A673 (cell line): ENCODE measurements around the gene ADNP2. TPM values are rescaled to one million over a fixed set of nuclear protein-coding genes. Genes with fewer than 3 reads are reported as not detected.

Experiments
- BruUV-seq: library from RNA; stranded (reverse); fragments of 400-500 nt; replicated peaks from 2 replicates; lab custom pipeline; 2021; lab: Mats Ljungman, UMichigan
- CTCF ChIA-PET: fragments of 300-600 bp; sonication (Branson Sonifier 250); formaldehyde crosslinking; loops from one replicate; lab custom pipeline; 2022; ENCODE audit warnings: antibody characterized with exemption; lab: Charles Lee
- POLR2A ChIA-PET: fragments of 300-600 bp; sonication (Branson Sonifier 250); formaldehyde crosslinking; loops from one replicate; lab custom pipeline; 2022; ENCODE audit warnings: antibody characterized with exemption; ENCODE audit not compliant: low non-redundant PET; lab: Charles Lee
- DNase-seq: peaks from one replicate; pipeline ENCODE4 v3.0.0-alpha.2; 2015; ENCODE audit warnings: low spot score
- H3K27ac ChIP-seq: fragments of 200-600 bp; sonication (generic); 2 replicates; pipeline ENCODE4 v1.5.1; 2016; ENCODE audit warnings: mixed run types, low read depth, mild to moderate bottlenecking, mixed read lengths, antibody characterized with exemption, low read length; ENCODE audit not compliant: poor library complexity, severe bottlenecking
- H3K27me3 ChIP-seq: fragments of 200-600 bp; sonication (generic); replicated peaks from 2 replicates; pipeline ENCODE4 v1.6.1; 2017; ENCODE audit warnings: mixed run types, low read depth, mild to moderate bottlenecking, mixed read lengths, antibody characterized with exemption, low read length; ENCODE audit not compliant: insufficient read depth, poor library complexity
- H3K36me3 ChIP-seq: fragments of 200-600 bp; sonication (generic); 2 replicates; pipeline ENCODE4 v1.6.1; 2016; ENCODE audit warnings: mixed run types, mild to moderate bottlenecking, mixed read lengths, antibody characterized with exemption, low read length; ENCODE audit not compliant: insufficient read depth, poor library complexity, severe bottlenecking
- H3K4me1 ChIP-seq: fragments of 200-600 bp; sonication (generic); 2 replicates; pipeline ENCODE4 v1.6.1; 2017; ENCODE audit warnings: mixed run types, mild to moderate bottlenecking, mixed read lengths, antibody characterized with exemption, low read length; ENCODE audit not compliant: insufficient read depth, poor library complexity, severe bottlenecking
- H3K4me3 ChIP-seq: fragments of 200-600 bp; sonication (generic); 2 replicates; pipeline ENCODE4 v1.5.1; 2016; ENCODE audit warnings: low read depth, mixed run types, mild to moderate bottlenecking, mixed read lengths, low read length; ENCODE audit not compliant: poor library complexity, severe bottlenecking
- H3K9me3 ChIP-seq: fragments of 200-600 bp; sonication (generic); 2 replicates; pipeline ENCODE4 v1.6.1; 2016; ENCODE audit warnings: mixed run types, low read depth, mild to moderate bottlenecking, mixed read lengths, antibody characterized with exemption, low read length; ENCODE audit not compliant: poor library complexity, severe bottlenecking
- CTCF ChIP-seq: fragments of 300-800, 200-600 bp; sonication (generic); conservative IDR thresholded peaks from 2 replicates; pipeline ENCODE4 v1.5.1; 2017; ENCODE audit warnings: low read depth, mild to moderate bottlenecking, antibody characterized with exemption, low read length, moderate library complexity, mixed read lengths
- EZH2 ChIP-seq: fragments of 200-600 bp; sonication (generic); IDR thresholded peaks from 2 replicates; pipeline ENCODE4 v1.6.1; 2017; ENCODE audit warnings: borderline replicate concordance, low read depth, mild to moderate bottlenecking, mixed read lengths, antibody characterized with exemption, low read length; ENCODE audit not compliant: poor library complexity, severe bottlenecking
- intact Hi-C: fragments of 100-400 bp; cut with micrococcal nuclease; formaldehyde crosslinking; loops from one replicate; pipeline ENCODE4 v1.10.0; 2022; ENCODE audit not compliant: unreplicated experiment
- total RNA-seq: library from RNA; stranded (reverse); gene quantifications from 2 replicates; pipeline ENCODE4 v1.2.3, GENCODE V29; 2021

Gene ADNP2
- total RNA-seq, 1 experiment from 2014 or later: 27.5 TPM

GRCh38 chr18:80126797-80127196 is 17.7 kb downstream of the ADNP2 start:
- POLR2A ChIA-PET: no interaction called here
- no peaks in the 10 kb centered on the region for H3K9me3 ChIP-seq
- BruUV-seq: no TSS peak
- no peak overlapping the region for H3K27ac ChIP-seq
- H3K4me3 ChIP-seq: no peak overlapping the region
- TF ChIP-seq EZH2 (no peak), CTCF (no peak)
- DNase-seq: no peak
- no peaks in the 10 kb centered on the region for H3K4me1 ChIP-seq
- H3K27me3 ChIP-seq: no peaks in the 10 kb centered on the region
- CTCF ChIA-PET: no interaction called here
- intact Hi-C loops: no loop called here
- H3K36me3 ChIP-seq: peaks cover 17% of the 10 kb centered on the region

- intact Hi-C loops: loop anchor here (1.0 kb wide), 1 partner anchor 18 kb away; no protein-coding TSS in a partner anchor
- POLR2A ChIA-PET: no interaction called here
- CTCF ChIA-PET: no interaction called here
- Histone ChIP-seq H3K27ac (no peak overlapping the region), H3K27me3 (no peaks in the 10 kb centered on the region), H3K4me3 (no peak overlapping the region), H3K9me3 (no peaks in the 10 kb centered on the region), H3K36me3 (peaks cover 12% of the 10 kb centered on the region), H3K4me1 (no peaks in the 10 kb centered on the region)
- BruUV-seq: no TSS peak
- no peak for DNase-seq
- no peak for TF ChIP-seq CTCF
- no peak for TF ChIP-seq EZH2
Measured at GRCh38 chr18:80127635-80128034, 18.6 kb downstream of the ADNP2 start.

DNA sequence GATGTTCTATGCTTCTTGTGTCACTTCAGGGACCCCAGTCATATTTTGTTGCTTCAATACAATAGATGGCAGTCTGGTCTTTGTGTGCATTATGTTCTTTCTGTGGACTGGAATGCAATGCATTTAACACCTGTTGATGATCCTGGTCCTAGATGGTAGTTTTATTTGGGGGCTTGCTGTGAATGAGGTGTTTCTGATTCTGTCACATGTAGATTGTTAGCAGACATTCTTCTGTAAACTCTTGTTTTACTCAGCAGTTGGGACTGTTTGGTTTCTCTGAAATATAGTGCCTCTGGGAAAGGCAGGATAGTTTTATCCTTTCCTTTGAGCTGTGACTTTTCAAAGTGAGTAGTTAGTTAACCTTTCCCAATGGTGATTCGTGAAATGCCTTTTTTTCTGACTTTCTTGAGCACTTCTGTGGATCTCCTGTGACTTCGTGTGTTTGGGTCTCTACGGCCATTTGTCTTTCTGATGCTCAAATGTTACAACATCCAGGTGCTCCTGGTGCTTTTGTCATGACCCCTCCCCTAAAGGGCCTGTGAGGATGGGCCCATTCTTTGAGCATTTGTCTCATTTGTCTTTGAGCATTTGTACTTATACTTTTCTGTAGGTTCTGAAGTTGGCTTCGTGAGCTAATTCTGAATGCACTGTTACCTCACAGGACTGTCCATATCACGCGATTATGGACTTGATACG is 20.8 kb downstream of the ADNP2 start:
- no peak for DNase-seq
- Histone ChIP-seq H3K4me1 (no peaks in the 10 kb centered on the region), H3K36me3 (peaks cover 21% of the 10 kb centered on the region), H3K27me3 (no peaks in the 10 kb centered on the region), H3K9me3 (no peaks in the 10 kb centered on the region), H3K27ac (no peak overlapping the region), H3K4me3 (no peak overlapping the region)
- BruUV-seq: no TSS peak
- intact Hi-C loops: no loop called here
- ChIA-PET CTCF (no interaction called here), POLR2A (interaction anchor here (0.6 kb wide), 1 partner anchor 72 kb away, joined by 3 read pairs; no protein-coding TSS in a partner anchor)
- TF ChIP-seq CTCF (no peak), EZH2 (no peak)
